Erythroblast (primary cell): ENCODE data around the gene HCN4.

ENCODE experiments used
- GATA1 ChIP-seq: IDR thresholded peaks from 2 replicates; pipeline ENCODE4 v1.6.1; 2011; ENCODE audit warnings: low read depth, mild to moderate bottlenecking, control low read depth, low read length, moderate library complexity
- POLR2A ChIP-seq: IDR thresholded peaks from 2 replicates; pipeline ENCODE4 v1.6.1; 2011; ENCODE audit warnings: mild to moderate bottlenecking, low read length

DNA sequence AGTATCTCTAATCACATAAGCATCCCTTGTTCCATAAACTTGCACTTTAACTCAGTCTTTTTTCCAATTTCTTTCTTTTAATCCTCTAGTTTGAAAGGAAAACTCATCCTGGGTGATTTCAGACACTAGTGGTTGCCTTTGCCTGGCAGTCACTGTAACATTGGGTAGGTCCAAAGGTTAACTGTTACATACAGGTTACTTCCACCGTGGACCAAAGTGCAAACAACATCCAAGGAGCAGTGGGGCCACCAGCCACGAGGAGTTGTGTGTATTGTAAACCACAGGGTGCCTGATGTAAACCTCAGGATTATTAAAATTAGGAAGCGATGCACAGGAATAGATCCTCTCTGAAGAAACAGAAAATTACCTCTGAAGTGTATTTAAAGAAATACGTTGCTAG is 75.0 kb downstream of the HCN4 start:
- TF ChIP-seq POLR2A (no peak), GATA1 (no peak)
